Stromal cell of bone marrow (primary cell): ENCODE data around the gene SMAD3.

Source experiments
- DNase-seq: peaks from one replicate; pipeline ENCODE4 v3.0.0-alpha.2; 2012; ENCODE audit warnings: low read depth

Gene SMAD3

GRCh38 chr15:67096546-67097294 is 31.3 kb downstream of the SMAD3 start:
- DNase-seq: no peak

GRCh38 chr15:67097424-67097823 is 32.0 kb downstream of the SMAD3 start:
- DNase-seq: no peak

- DNase-seq: peak; percentile 86
These were observed 32.7 kb downstream of the SMAD3 start for GRCh38 chr15:67097930-67098740.

- no peak for DNase-seq
These were observed 33.4 kb downstream of the SMAD3 start for GRCh38 chr15:67098768-67099282.

GRCh38 chr15:67100124-67100791 is 34.9 kb downstream of the SMAD3 start:
- DNase-seq: no peak

- DNase-seq: no peak
These were observed 35.6 kb downstream of the SMAD3 start for GRCh38 chr15:67100801-67101581.

GRCh38 chr15:67101911-67102598 is 36.7 kb downstream of the SMAD3 start:
- peak; percentile 49 for DNase-seq

GRCh38 chr15:67102599-67102929 is 37.2 kb downstream of the SMAD3 start:
- no peak for DNase-seq

GRCh38 chr15:67103021-67103420 is 37.6 kb downstream of the SMAD3 start:
- no peak for DNase-seq

GRCh38 chr15:67103432-67103831 is 38.0 kb downstream of the SMAD3 start:
- DNase-seq: no peak

GRCh38 chr15:67103869-67104268 is 38.5 kb downstream of the SMAD3 start:
- no peak for DNase-seq

GRCh38 chr15:67104510-67104909 is 39.1 kb downstream of the SMAD3 start:
- DNase-seq: no peak

GRCh38 chr15:67105065-67105951 is 39.9 kb downstream of the SMAD3 start:
- DNase-seq: peak; percentile 94

- no peak for DNase-seq
These were observed 40.8 kb downstream of the SMAD3 start for GRCh38 chr15:67105991-67106763.

GRCh38 chr15:67106764-67107013 is 41.3 kb downstream of the SMAD3 start:
- no peak for DNase-seq

GRCh38 chr15:67107014-67107812 is 41.8 kb downstream of the SMAD3 start:
- peak; percentile 94 for DNase-seq

GRCh38 chr15:67108122-67108961 is 42.9 kb downstream of the SMAD3 start:
- DNase-seq: no peak
